Astrocyte (in vitro differentiated cells and primary cell): ENCODE results near the gene IL21R. TPM values are rescaled to one million over a fixed set of nuclear protein-coding genes. Genes with fewer than 3 reads are reported as not detected.

Experiments used
- DNase-seq: peaks from one replicate; pipeline ENCODE4 v3.0.0-alpha.2; 2010; ENCODE audit warnings: low read depth
- FAIRE-seq: peaks from 2 replicates; lab custom pipeline; 2011; peaks lifted over from hg19 to GRCh38; lab: Jason Lieb, UNC
- H2AFZ ChIP-seq: 2 replicates; pipeline ENCODE4 v1.6.0; 2012; ENCODE audit warnings: low read depth, low read length, inconsistent platforms
- H3K27ac ChIP-seq: 2 replicates; pipeline ENCODE4 v1.5.1; 2011; ENCODE audit warnings: low read depth, low read length, inconsistent platforms
- H3K27me3 ChIP-seq: 2 replicates; pipeline ENCODE4 v1.6.0; 2011; ENCODE audit warnings: low read length, inconsistent platforms; ENCODE audit not compliant: insufficient read depth
- H3K36me3 ChIP-seq: 2 replicates; pipeline ENCODE4 v1.5.1; 2011; ENCODE audit warnings: low read length, inconsistent platforms; ENCODE audit not compliant: insufficient read depth
- H3K4me1 ChIP-seq: 2 replicates; pipeline ENCODE4 v1.5.1; 2011; ENCODE audit warnings: low read length, inconsistent platforms; ENCODE audit not compliant: insufficient read depth
- H3K4me2 ChIP-seq: 2 replicates; pipeline ENCODE4 v1.6.0; 2012; ENCODE audit warnings: low read length, inconsistent platforms
- H3K4me3 ChIP-seq: 2 replicates; pipeline ENCODE4 v1.5.1; 2011; ENCODE audit warnings: low read depth, mild to moderate bottlenecking, low read length, inconsistent platforms; ENCODE audit not compliant: insufficient read depth
- H3K79me2 ChIP-seq: 2 replicates; pipeline ENCODE4 v1.6.0; 2012; ENCODE audit warnings: mild to moderate bottlenecking, low read length, inconsistent platforms; ENCODE audit not compliant: insufficient read depth
- H3K9ac ChIP-seq: 2 replicates; pipeline ENCODE4 v1.6.0; 2012; ENCODE audit warnings: mild to moderate bottlenecking, low read length, inconsistent platforms
- H3K9me3 ChIP-seq: 2 replicates; pipeline ENCODE4 v1.5.1; 2012; ENCODE audit warnings: low read depth, mild to moderate bottlenecking, low read length, inconsistent platforms; ENCODE audit not compliant: insufficient read depth
- H4K20me1 ChIP-seq: 2 replicates; pipeline ENCODE4 v1.6.0; 2012; ENCODE audit warnings: low read length, inconsistent platforms; ENCODE audit not compliant: insufficient read depth
- H3K27ac Mint-ChIP-seq: one replicate; pipeline ENCODE4 v1.8.0; 2021; ENCODE audit warnings: mild to moderate bottlenecking, mixed read lengths; ENCODE audit not compliant: unreplicated experiment
- H3K27me3 Mint-ChIP-seq: one replicate; pipeline ENCODE4 v1.8.0; 2021; ENCODE audit warnings: low read depth, mixed read lengths; ENCODE audit not compliant: unreplicated experiment
- H3K36me3 Mint-ChIP-seq: one replicate; pipeline ENCODE4 v1.8.0; 2021; ENCODE audit warnings: low read depth, mixed read lengths; ENCODE audit not compliant: unreplicated experiment
- H3K4me1 Mint-ChIP-seq: one replicate; pipeline ENCODE4 v1.8.0; 2021; ENCODE audit warnings: low read depth, mixed read lengths; ENCODE audit not compliant: unreplicated experiment
- H3K4me3 Mint-ChIP-seq: one replicate; pipeline ENCODE4 v1.8.0; 2021; ENCODE audit warnings: mild to moderate bottlenecking, moderate library complexity, mixed read lengths; ENCODE audit not compliant: unreplicated experiment
- H3K9me3 Mint-ChIP-seq: one replicate; pipeline ENCODE4 v1.8.0; 2021; ENCODE audit warnings: mild to moderate bottlenecking, mixed read lengths; ENCODE audit not compliant: unreplicated experiment
- CTCF ChIP-seq: IDR thresholded peaks from 2 replicates; pipeline ENCODE4 v1.5.1; 2011; ENCODE audit warnings: low read depth, mild to moderate bottlenecking, inconsistent platforms, low read length, moderate library complexity; ENCODE audit not compliant: insufficient read depth
- EZH2 ChIP-seq: IDR thresholded peaks from 2 replicates; pipeline ENCODE4 v1.6.1; 2012; ENCODE audit warnings: mild to moderate bottlenecking, low read length, inconsistent platforms; ENCODE audit not compliant: insufficient read depth
- total RNA-seq: library from RNA; stranded (reverse); gene quantifications from 2 replicates; pipeline ENCODE4 v1.2.1, GENCODE V29; 2021

The IL21R gene
- total RNA-seq, 1 donor from 2014 or later, result 1.8 TPM

GRCh38 chr16:27441276-27441675 is 39.3 kb downstream of the IL21R start:
- FAIRE-seq, result no peak
- H3K4me3 ChIP-seq, result no peak overlapping the region
- H2AFZ ChIP-seq, result no peak overlapping the region
- H3K4me1 Mint-ChIP-seq, result no peaks in the 10 kb centered on the region
- no peak for TF ChIP-seq CTCF
- TF ChIP-seq EZH2, result no peak
- H3K36me3 ChIP-seq, result no peaks in the 10 kb centered on the region
- no peak for DNase-seq
- H3K79me2 ChIP-seq, result no peaks in the 10 kb centered on the region
- H3K27me3 ChIP-seq, result no peaks in the 10 kb centered on the region
- H3K9me3 Mint-ChIP-seq, result peaks cover 12% of the 10 kb centered on the region
- no peak overlapping the region for H3K27ac Mint-ChIP-seq
- H3K4me3 Mint-ChIP-seq, result no peak overlapping the region
- no peak overlapping the region for H3K4me2 ChIP-seq
- H3K27me3 Mint-ChIP-seq, result peaks cover 2% of the 10 kb centered on the region
- no peaks in the 10 kb centered on the region for H3K4me1 ChIP-seq
- no peaks in the 10 kb centered on the region for H4K20me1 ChIP-seq
- H3K27ac ChIP-seq, result no peak overlapping the region
- H3K36me3 Mint-ChIP-seq, result peaks cover 16% of the 10 kb centered on the region
- peaks cover 5% of the 10 kb centered on the region for H3K9me3 ChIP-seq
- no peak overlapping the region for H3K9ac ChIP-seq

GRCh38 chr16:27441998-27442397 is 40.0 kb downstream of the IL21R start:
- Mint-ChIP-seq H3K9me3 (peaks cover 14% of the 10 kb centered on the region), H3K4me1 (no peaks in the 10 kb centered on the region), H3K36me3 (peaks cover 16% of the 10 kb centered on the region), H3K27me3 (peaks cover 2% of the 10 kb centered on the region), H3K27ac (no peak overlapping the region), H3K4me3 (no peak overlapping the region)
- Histone ChIP-seq H4K20me1 (no peaks in the 10 kb centered on the region), H3K27ac (no peak overlapping the region), H3K36me3 (no peaks in the 10 kb centered on the region), H3K4me2 (no peak overlapping the region), H3K9ac (no peak overlapping the region), H2AFZ (no peak overlapping the region), H3K4me3 (no peak overlapping the region), H3K79me2 (no peaks in the 10 kb centered on the region), H3K9me3 (peaks cover 5% of the 10 kb centered on the region), H3K27me3 (no peaks in the 10 kb centered on the region), H3K4me1 (no peaks in the 10 kb centered on the region)
- no peak for FAIRE-seq
- DNase-seq, result no peak
- TF ChIP-seq EZH2, result no peak
- TF ChIP-seq CTCF, result no peak

GRCh38 chr16:27444015-27444414 is 42.0 kb downstream of the IL21R start:
- H3K27ac Mint-ChIP-seq, result no peak overlapping the region
- Histone ChIP-seq H3K27ac (no peak overlapping the region), H3K36me3 (no peaks in the 10 kb centered on the region), H3K4me2 (no peak overlapping the region), H3K9me3 (peaks cover 9% of the 10 kb centered on the region), H3K4me3 (no peak overlapping the region), H2AFZ (no peak overlapping the region), H3K9ac (no peak overlapping the region), H3K79me2 (no peaks in the 10 kb centered on the region), H3K27me3 (no peaks in the 10 kb centered on the region), H4K20me1 (no peaks in the 10 kb centered on the region), H3K4me1 (no peaks in the 10 kb centered on the region)
- H3K27me3 Mint-ChIP-seq, result peaks cover 2% of the 10 kb centered on the region
- H3K9me3 Mint-ChIP-seq, result peaks cover 17% of the 10 kb centered on the region
- no peak for TF ChIP-seq EZH2
- TF ChIP-seq CTCF, result no peak
- H3K4me1 Mint-ChIP-seq, result no peaks in the 10 kb centered on the region
- no peak overlapping the region for H3K4me3 Mint-ChIP-seq
- DNase-seq (peak; percentile 71), FAIRE-seq (no peak)
- H3K36me3 Mint-ChIP-seq, result peaks cover 14% of the 10 kb centered on the region
